Stimulated activated CD8-positive, alpha-beta memory T cell treated with anti-CD3 and anti-CD28 coated beads, Interleukin-15, amount 100 ng/mL, for 4 hours (primary cell): Measurements from ENCODE around the gene CSMD2.

Experiments used
- DNase-seq, 2 donors: peaks; one replicate each; pipeline ENCODE4 v3.0.0-alpha.2; 2020; ENCODE audit warnings: low read depth in 2 of 2

Gene CSMD2

DNA sequence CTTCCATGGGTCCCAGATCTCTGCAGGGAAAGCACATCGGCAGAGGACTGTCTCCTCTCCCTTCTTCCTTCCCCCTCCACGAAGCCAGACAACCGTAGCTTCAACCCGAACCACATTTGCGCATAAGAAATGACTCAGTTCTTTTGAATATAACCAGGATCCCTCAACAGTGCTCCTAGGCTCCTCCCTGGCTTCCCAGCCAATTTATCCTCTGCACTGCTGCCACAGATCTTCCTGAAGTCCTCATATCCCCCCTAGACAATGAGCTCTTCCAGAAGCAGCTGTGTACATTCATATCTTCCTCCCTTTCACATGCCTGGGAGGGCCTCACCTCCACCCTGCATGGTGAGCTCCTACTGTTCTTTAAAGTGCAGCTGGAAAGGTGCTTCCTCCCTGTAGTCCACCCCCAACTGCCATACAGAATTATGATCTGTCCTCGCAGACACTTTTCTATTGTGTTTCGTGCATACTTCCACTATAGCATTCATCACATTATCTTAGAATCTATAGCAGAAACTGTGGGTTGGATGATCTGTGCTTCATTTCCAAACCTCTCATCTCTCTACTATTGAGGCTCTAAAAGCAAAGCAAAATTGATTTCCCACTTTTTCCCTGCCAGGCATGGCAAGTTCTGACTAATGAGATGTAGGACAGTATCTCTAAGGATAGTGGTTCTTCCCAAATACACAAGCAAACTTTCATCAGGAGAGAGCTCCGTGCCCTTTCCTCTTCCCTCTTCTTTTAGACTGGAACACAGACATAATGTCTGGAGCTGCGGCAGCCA lies 480.4 kb downstream of the CSMD2 start:
- DNase-seq, result no peak

DNA sequence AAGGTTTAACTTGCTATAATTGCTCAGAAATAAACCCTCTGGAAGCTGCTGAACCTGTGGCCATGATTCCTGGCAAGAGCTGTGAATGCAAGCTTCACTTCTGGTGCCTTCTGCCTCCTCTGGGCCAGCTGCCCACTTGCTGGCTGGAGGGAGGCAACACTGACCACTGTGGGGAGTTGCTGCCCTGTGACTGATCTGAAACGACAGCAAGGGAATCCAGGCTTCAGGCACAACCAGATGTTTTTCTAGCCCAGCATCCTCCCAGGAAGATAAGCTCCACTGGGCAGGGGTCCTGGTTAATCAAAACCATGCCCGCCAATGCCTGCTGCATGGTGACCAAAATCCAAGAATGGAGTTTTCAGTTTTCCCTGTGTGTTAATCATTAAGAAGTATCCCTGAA lies 481.1 kb downstream of the CSMD2 start:
- no peak for DNase-seq

GRCh38 chr1:33682371-33682770 lies 482.7 kb downstream of the CSMD2 start:
- DNase-seq, result no peak

- DNase-seq, result no peak
These were observed 484.7 kb downstream of the CSMD2 start for GRCh38 chr1:33680281-33680840.

GRCh38 chr1:33670567-33670966 lies 494.5 kb downstream of the CSMD2 start:
- DNase-seq, result no peak

- no peak for DNase-seq
These were observed 496.3 kb downstream of the CSMD2 start for GRCh38 chr1:33668695-33669094.

DNA sequence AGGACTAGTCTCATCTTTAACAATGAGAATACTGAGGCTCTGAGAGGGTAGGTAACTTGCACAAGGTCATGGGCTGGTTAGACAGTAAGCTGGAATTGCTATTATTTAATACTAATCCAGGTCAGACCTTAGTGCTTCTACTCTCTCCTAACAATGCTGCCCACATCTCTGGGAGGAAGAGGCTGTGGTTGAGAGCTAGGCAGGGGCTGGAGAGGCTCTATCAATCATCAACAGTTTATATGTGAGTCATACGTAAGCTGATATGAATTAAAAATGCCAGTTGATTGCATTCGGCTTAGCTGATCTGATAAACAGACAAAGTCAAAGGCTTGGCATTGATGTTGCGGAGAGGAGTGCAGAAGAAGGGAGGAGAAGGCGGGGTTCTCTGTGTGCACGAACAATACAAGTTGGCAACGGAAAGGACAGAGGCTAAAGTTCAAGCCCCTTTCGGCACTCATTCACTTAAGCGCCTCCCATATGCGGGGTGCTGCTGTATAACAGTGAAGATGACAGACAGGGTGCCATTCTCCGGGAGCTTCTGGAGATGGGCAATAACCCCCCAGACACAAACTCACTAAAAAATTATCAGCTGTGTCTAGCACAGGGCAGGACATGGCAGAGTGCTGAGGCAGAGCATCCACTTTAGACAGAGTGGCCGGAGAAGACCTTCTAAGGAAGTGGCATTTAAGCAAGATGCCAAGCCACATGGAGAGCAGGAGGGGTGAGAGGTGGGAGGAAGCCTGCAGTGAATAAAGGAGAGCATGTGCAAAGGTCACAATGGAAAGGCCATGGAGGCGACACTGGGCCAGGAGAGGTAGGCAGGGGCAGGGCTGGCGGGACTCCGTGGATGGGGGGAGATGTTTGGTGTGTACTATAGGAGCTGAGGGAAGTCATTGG lies 497.4 kb downstream of the CSMD2 start:
- DNase-seq, result no peak

- DNase-seq, result no peak
These were observed 498.4 kb downstream of the CSMD2 start for GRCh38 chr1:33666616-33667015.

DNA sequence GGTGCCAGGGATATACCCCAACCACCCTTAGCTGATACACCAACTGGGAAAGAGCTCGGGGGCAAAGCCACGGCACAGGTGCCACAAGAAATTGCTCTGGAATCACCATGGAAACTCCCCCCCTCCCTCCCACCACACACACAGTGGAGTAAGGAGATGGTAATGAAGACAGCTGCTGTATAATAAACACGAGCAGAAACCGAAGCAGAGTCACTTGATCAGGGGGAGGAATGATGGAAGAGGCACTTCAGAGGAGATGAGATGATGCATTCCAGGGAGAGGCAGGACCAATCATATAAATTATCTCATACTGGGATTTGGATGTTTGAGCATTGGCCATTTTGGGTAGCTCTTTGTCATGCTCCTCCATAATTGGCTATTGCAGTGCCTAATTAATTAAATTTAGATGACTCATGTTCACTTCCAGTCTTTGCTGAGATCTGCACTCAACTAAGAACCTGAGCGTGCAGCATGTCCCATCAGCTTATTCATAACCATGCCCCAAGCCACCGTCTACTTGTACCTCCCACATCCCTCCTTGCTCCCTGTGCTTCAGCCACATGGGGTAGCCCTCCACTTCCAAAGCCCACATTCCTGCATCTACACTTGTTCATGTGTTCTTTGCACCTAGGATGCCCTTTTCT lies 503.1 kb downstream of the CSMD2 start:
- no peak for DNase-seq

- DNase-seq, result no peak
These were observed 504.1 kb downstream of the CSMD2 start for GRCh38 chr1:33660956-33661355.

- no peak for DNase-seq
These were observed 504.8 kb downstream of the CSMD2 start for GRCh38 chr1:33660244-33660643.

- DNase-seq, result no peak
These were observed 505.4 kb downstream of the CSMD2 start for GRCh38 chr1:33659641-33660040.

- no peak for DNase-seq
These were observed 507.2 kb downstream of the CSMD2 start for GRCh38 chr1:33657833-33658232.

DNA sequence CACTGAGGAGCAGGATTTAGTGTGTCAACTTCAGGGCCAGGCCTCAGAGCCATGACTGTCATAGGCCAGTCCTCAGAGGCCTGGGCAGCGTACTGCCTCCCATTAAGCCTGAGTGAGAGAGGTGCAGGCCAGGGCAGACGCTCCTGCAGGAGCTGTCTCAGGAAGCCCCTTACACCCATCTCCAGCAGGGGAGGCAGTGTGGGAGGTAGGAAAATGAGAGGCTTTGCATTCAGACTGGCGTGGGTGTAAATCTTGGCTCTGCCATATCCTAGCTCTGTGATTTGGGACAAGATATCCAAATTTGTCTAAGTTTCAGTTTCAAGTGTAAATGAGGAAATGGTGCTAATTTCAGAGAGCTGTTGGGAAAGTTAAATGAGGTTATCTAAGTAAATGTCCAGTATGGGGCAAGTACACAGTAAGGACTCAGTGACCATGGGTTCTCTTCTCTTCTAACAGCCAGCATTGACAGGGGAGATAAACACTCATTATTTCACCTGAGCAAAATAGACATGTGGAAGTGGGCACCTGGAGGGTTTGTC lies 508.5 kb downstream of the CSMD2 start:
- no peak for DNase-seq

- DNase-seq, result no peak
These were observed 509.5 kb downstream of the CSMD2 start for GRCh38 chr1:33655496-33655895.

DNA sequence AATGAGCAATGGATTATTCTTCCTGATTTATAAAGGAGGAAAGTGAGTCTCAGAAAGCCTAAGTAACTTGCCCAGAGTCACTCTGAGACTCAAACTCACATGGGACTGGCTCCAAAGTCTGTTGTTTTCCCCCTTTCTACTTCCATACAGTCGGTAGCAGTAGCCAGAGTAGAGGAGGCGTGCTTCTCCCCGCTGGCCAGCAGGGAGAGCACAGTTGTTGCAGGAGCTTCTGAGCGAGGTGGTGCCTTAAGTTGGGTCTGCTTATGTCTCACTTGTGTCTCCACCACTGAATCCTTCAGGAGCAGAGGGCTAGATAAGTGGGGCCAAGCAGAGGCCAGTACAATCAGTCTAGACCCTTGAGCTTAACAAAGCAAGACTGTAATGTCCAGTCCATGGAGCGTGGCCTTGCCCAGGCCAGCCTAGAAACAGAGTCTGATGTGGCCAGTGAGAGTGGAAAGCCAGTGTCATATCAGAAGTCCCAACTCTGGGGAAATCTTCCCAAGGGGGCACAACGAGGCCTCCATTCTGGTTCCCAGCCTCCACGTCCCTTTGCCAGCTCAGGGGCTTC lies 510.7 kb downstream of the CSMD2 start:
- DNase-seq, result no peak

DNA sequence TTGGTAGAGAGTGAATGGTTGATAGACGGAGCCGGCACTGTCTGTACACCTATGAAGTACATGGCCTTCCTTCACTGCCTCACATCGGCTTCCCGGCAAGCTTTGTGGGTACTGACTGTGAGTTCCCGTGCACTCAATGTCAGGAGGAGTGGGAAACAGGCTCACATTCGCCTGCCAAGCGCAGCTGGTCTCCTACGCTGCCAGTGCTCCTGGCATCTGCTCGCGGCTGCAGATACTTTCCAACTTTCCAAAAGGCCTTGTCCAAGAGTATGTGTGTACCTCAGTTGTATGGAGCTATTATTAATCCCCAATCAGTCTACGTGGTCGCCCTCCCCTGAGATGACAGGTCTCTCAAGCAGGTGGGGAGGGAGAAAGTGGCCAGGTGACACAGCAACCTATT lies 511.8 kb downstream of the CSMD2 start:
- DNase-seq, result no peak

- DNase-seq, result no peak
These were observed 514.3 kb downstream of the CSMD2 start for GRCh38 chr1:33650708-33651107.

DNA sequence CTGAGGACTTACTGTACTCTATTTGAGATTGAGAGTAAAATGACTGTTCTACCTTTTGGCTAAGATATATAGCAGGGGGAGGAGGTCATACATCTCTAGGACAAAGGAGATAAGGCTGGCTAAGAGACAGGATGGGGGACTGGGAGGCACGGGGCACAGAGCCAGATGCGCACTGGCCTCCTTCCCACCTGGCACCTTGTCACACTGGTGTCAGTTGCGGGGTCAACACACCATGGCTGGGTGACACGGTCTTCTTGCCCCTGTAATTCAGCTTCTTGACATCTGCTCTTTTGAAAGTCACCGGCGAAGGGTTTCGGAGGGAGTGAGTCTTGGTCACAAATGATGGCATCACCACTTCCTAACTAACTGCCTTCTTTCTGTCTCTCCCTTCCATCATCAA lies 515.3 kb downstream of the CSMD2 start:
- DNase-seq, result no peak

DNA sequence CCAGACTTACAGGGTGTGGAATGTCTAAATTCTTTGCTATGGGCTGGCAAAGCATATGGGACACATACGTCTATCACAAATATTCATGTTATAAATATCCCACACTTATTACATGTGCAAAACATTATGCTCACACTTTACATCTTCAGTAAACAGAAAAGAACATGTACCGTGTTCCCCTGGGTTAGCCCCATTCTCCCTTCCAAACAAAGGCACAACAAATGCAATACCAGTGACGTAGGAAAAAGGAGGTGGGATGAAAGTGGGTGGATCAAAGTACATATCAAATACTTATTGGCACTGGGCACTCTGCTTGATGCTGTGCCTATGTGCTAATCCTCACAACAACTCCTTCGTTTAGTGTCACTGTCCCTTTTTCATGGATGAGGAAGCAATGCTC lies 521.8 kb downstream of the CSMD2 start:
- DNase-seq, result no peak

GRCh38 chr1:33641104-33641830 lies 523.8 kb downstream of the CSMD2 start:
- no peak for DNase-seq
